Activated T-helper 1 cell treated with anti-CD3 and anti-CD28 coated beads, Interleukin-12 subunit alpha, Interleukin-12 subunit beta, Interleukin-2, Interleukin-4 antibody, amounts not matched to agents 30 ng/mL and 10 ng/mL and 1 ng/mL, durations not matched to agents 14 hours and 24 hours and 36 hours (primary cell): Measurements from ENCODE around the gene RAB3D. TPM values are rescaled to one million over a fixed set of nuclear protein-coding genes. Genes with fewer than 3 reads are reported as not detected.

Experiments
- DNase-seq: peaks from one replicate; pipeline ENCODE4 v3.0.0; 2021; ENCODE audit warnings: low spot score
- H3K27ac Mint-ChIP-seq: one replicate; pipeline ENCODE4 v1.8.0; 2021; ENCODE audit warnings: mild to moderate bottlenecking, mixed read lengths
- H3K27me3 Mint-ChIP-seq: one replicate; pipeline ENCODE4 v1.8.0; 2022; ENCODE audit warnings: mild to moderate bottlenecking, moderate library complexity, mixed read lengths; ENCODE audit not compliant: insufficient read depth
- H3K36me3 Mint-ChIP-seq: one replicate; pipeline ENCODE4 v1.8.0; 2021; ENCODE audit warnings: low read depth, mixed read lengths
- H3K4me1 Mint-ChIP-seq: one replicate; pipeline ENCODE4 v1.8.0; 2021; ENCODE audit warnings: low read depth, mixed read lengths
- H3K4me3 Mint-ChIP-seq: one replicate; pipeline ENCODE4 v1.8.0; 2021; ENCODE audit warnings: mild to moderate bottlenecking, moderate library complexity, mixed read lengths
- H3K9me3 Mint-ChIP-seq: one replicate; pipeline ENCODE4 v1.8.0; 2021; ENCODE audit warnings: mixed read lengths
- intact Hi-C: fragments of 100-400 bp; cut with micrococcal nuclease; formaldehyde crosslinking; loops from one replicate; pipeline ENCODE4 v1.15.1; 2024
- total RNA-seq: library from RNA; stranded (reverse); gene quantifications from 2 replicates; pipeline ENCODE4 v1.2.3, GENCODE V29; 2022

The RAB3D gene
- total RNA-seq, 1 donor from 2014 or later: 6.9 TPM

- no peak for DNase-seq
- H3K9me3 Mint-ChIP-seq: no peaks in the 10 kb centered on the region
- H3K4me1 Mint-ChIP-seq: peaks cover 41% of the 10 kb centered on the region
- H3K27me3 Mint-ChIP-seq: no peaks in the 10 kb centered on the region
- intact Hi-C loops: no loop called here
- H3K27ac Mint-ChIP-seq: peak overlapping the region; percentile 88
- H3K4me3 Mint-ChIP-seq: peak overlapping the region; percentile 66
- H3K36me3 Mint-ChIP-seq: peaks cover 19% of the 10 kb centered on the region
Observed at GRCh38 chr19:11377237-11377636, 37.8 kb upstream of the RAB3D start.

DNA sequence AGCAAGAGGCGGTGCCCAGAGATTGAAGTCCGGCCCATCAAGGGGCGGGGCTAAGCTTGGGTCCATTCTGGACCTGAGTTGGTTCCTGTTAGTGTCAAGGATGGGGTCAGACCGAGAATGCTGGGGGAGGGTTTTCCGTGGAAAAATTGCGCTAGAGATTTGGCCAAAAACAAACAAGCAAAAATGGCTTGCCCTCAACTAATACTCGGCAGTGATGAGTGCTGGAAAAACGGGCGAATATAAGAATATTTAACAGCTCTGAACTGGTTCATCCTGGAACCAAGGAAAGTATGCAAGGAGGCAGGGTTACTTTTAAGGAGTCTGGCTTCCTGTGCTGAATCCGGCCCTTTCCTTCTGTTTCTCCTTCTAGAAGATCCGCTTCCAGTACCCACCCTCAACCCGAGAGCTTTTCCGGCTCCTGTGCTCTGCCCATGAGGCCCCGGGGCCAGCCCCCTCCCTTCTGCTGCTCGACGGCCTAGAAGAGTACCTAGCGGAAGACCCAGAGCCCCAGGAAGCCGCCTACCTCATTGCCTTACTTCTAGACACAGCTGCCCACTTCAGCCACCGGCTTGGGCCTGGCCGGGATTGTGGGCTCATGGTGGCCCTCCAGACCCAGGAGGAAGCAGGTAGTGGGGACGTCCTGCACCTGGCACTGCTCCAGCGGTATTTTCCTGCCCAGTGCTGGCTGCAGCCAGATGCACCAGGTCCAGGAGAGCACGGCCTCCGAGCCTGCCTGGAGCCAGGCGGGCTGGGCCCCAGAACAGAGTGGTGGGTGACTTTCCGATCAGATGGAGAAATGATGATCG lies 35.9 kb upstream of the RAB3D start:
- Mint-ChIP-seq H3K27ac (no peak overlapping the region), H3K27me3 (no peaks in the 10 kb centered on the region), H3K9me3 (no peaks in the 10 kb centered on the region), H3K4me3 (no peak overlapping the region), H3K4me1 (peaks cover 39% of the 10 kb centered on the region), H3K36me3 (peaks cover 19% of the 10 kb centered on the region)
- peak; percentile 75 for DNase-seq
- intact Hi-C loops: loop anchor here (1.0 to 2.0 kb wide), 6 partner anchors 20 to 222 kb away; partner anchors contain the start of genes ECSIT, ODAD3, PLPPR2 and PRKCSH

DNA sequence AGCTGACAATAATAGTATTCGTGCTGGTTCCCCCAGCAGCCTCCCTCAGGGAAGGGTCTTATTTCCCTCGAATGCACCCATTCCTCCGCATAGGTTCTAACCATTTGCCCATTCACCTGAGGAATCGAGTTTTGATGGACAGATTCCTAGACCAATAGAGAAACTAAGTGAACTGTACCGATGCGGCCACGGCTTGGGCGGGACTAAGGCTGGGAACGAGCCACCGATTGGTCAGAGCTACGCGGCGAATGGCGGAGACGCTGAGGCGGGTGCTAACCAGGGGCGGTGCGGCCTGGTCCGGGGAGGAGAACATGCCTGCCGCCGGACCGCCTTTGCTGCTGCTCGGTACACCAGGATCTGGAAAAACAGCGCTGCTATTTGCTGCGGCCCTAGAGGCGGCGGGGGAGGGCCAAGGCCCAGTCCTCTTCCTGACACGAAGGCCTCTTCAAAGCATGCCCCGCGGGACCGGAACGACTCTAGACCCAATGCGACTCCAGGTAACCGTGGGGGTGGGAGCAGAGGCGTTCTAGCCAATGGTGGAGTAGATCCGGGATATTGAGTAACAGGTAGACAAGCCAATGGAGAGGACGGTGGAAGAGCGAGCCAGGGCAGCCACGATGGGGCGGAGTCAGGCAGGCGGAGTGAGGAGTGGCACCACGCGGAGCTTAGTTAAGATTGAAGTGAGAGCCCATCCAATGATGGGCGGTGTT lies 35.1 kb upstream of the RAB3D start, which contains the start of gene SWSAP1:
Gene SWSAP1, plus strand, starts transcription at position 234 of the 710 bp plus-strand sequence. Its CDS starts 15 bp downstream, at position 249.
- no peaks in the 10 kb centered on the region for H3K27me3 Mint-ChIP-seq
- H3K4me1 Mint-ChIP-seq: peaks cover 31% of the 10 kb centered on the region
- intact Hi-C loops: loop anchor here (1.0 to 2.0 kb wide), 8 partner anchors 19 to 223 kb away; partner anchors contain the start of genes CCDC159, ECSIT, ODAD3 and PLPPR2
- peaks cover 16% of the 10 kb centered on the region for H3K36me3 Mint-ChIP-seq
- no peaks in the 10 kb centered on the region for H3K9me3 Mint-ChIP-seq
- peak; percentile 97 for DNase-seq
- H3K27ac Mint-ChIP-seq: no peak within 1 kb of the TSS
- H3K4me3 Mint-ChIP-seq: no peak within 1 kb of the TSS

DNA sequence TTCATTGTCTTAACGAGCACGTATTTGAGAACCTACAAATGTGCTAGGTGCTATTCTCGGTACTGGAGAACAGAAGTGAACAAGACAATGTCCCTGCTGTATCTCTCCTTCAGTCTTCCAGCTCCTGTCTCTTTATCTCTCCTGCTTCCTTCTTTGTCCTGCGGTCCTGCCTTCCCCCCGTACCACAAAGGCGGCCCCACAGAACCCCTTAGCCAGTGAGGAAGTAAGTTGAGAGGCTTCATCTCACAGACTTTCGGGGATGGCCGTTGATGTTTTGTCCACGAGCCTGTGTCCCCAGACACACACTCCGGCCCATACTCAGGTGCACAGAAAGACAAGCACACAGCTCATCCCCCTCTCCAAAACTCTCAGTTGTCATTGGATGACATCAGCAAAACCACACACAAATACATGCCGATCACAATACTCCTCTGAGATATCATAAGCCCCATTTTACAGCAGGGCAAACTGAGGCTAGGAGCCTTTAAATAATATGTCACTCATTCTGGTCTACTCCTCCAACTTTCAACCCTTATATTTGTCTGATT lies 34.5 kb upstream of the RAB3D start:
- no peak overlapping the region for H3K27ac Mint-ChIP-seq
- H3K4me1 Mint-ChIP-seq: peaks cover 30% of the 10 kb centered on the region
- intact Hi-C loops: loop anchor here (1.0 to 2.0 kb wide), 4 partner anchors 28 to 219 kb away; partner anchors contain the start of genes CCDC159, SPC24, TMEM205 and ZNF653
- no peaks in the 10 kb centered on the region for H3K27me3 Mint-ChIP-seq
- no peaks in the 10 kb centered on the region for H3K9me3 Mint-ChIP-seq
- no peak for DNase-seq
- H3K36me3 Mint-ChIP-seq: peaks cover 19% of the 10 kb centered on the region
- H3K4me3 Mint-ChIP-seq: no peak overlapping the region

GRCh38 chr19:11373166-11373884 lies 33.9 kb upstream of the RAB3D start:
- H3K4me1 Mint-ChIP-seq: peaks cover 24% of the 10 kb centered on the region
- no peak overlapping the region for H3K27ac Mint-ChIP-seq
- H3K4me3 Mint-ChIP-seq: peak overlapping the region; percentile 1
- peaks cover 18% of the 10 kb centered on the region for H3K36me3 Mint-ChIP-seq
- H3K27me3 Mint-ChIP-seq: no peaks in the 10 kb centered on the region
- intact Hi-C loops: no loop called here
- H3K9me3 Mint-ChIP-seq: no peaks in the 10 kb centered on the region
- DNase-seq: no peak

DNA sequence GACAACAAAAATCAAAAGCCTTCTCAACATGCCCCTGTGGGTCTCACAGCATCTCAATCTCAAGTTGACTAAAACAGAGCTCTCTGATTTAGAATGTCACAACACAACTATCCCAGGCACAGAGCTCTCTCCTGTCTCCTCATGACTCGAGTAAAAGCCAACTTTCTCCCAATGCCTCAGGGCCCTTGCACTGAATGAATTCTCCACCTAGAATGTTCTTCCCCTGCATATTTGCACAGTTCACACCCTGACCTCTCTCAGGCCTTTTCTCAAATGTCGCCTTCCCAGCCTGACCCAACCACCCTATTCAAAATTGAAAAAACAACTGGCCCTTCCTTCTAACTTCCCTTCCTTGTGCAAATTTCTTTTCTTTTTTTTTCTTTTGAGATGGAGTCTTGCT lies 31.3 kb upstream of the RAB3D start:
- Mint-ChIP-seq H3K9me3 (no peaks in the 10 kb centered on the region), H3K4me1 (peaks cover 8% of the 10 kb centered on the region), H3K4me3 (no peak overlapping the region), H3K27ac (no peak overlapping the region), H3K27me3 (no peaks in the 10 kb centered on the region), H3K36me3 (peaks cover 9% of the 10 kb centered on the region)
- DNase-seq: no peak
- intact Hi-C loops: no loop called here

- Mint-ChIP-seq H3K4me3 (no peak overlapping the region), H3K36me3 (peaks cover 7% of the 10 kb centered on the region), H3K27ac (no peak overlapping the region), H3K27me3 (no peaks in the 10 kb centered on the region), H3K4me1 (no peaks in the 10 kb centered on the region), H3K9me3 (no peaks in the 10 kb centered on the region)
- no peak for DNase-seq
- intact Hi-C loops: no loop called here
Observed at GRCh38 chr19:11367528-11367927, 28.1 kb upstream of the RAB3D start.

DNA sequence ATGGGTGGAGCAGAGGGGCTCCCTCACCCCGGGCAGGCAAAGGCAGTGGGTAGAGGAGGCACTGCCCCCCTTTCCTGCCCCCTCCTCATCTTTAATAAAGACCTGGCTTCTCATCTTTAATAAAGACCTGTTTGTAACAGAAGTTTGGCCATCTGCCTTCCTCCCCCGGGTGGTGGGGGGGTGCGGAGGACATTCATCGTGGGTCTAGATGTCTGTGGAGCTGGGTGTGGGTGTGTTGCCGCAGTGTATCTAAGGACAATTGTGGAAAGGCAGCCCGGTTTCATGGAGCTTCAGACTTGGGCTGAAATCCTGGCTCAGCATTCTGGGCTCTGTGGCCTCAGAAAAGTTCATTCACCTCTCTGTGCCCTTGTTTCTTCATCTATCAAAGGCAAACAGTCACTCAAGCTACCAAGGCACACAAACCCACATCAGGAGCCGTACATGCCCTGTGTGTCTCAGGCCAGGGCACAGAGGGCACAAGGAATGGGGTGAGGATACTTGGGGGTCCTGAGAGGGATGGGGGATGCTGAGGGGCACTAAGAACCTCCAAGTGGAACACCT lies 26.2 kb upstream of the RAB3D start:
- Mint-ChIP-seq H3K4me3 (no peak overlapping the region), H3K27me3 (no peaks in the 10 kb centered on the region), H3K9me3 (no peaks in the 10 kb centered on the region), H3K36me3 (peaks cover 7% of the 10 kb centered on the region), H3K4me1 (no peaks in the 10 kb centered on the region), H3K27ac (no peak overlapping the region)
- intact Hi-C loops: no loop called here
- no peak for DNase-seq

DNA sequence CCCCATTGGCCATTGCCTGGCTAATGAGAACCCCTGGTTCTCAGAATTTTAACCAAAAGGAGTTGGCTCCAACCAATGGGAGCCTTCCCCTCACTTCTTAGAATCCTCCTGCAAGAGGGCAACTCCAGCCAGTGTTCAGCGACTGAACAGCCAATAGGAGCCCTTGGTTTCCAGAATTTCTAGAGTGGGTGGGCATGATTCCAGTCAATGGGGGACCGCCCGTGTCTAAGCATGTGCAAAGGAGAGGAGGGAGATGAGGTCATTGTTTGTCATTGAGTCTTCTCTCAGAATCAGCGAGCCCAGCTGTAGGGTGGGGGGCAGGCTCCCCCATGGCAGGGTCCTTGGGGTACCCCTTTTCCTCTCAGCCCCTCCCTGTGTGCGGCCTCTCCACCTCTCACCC lies 25.5 kb upstream of the RAB3D start:
- DNase-seq: no peak
- intact Hi-C loops: no loop called here
- H3K36me3 Mint-ChIP-seq: peaks cover 7% of the 10 kb centered on the region
- no peak overlapping the region for H3K4me3 Mint-ChIP-seq
- no peaks in the 10 kb centered on the region for H3K27me3 Mint-ChIP-seq
- H3K9me3 Mint-ChIP-seq: no peaks in the 10 kb centered on the region
- H3K4me1 Mint-ChIP-seq: no peaks in the 10 kb centered on the region
- no peak overlapping the region for H3K27ac Mint-ChIP-seq

- H3K4me3 Mint-ChIP-seq: no peak overlapping the region
- no peak overlapping the region for H3K27ac Mint-ChIP-seq
- H3K9me3 Mint-ChIP-seq: no peaks in the 10 kb centered on the region
- intact Hi-C loops: no loop called here
- DNase-seq: no peak
- H3K36me3 Mint-ChIP-seq: peaks cover 7% of the 10 kb centered on the region
- H3K27me3 Mint-ChIP-seq: no peaks in the 10 kb centered on the region
- no peaks in the 10 kb centered on the region for H3K4me1 Mint-ChIP-seq
Observed at GRCh38 chr19:11364296-11364904, 24.9 kb upstream of the RAB3D start.

GRCh38 chr19:11363881-11364280 lies 24.4 kb upstream of the RAB3D start:
- Mint-ChIP-seq H3K27me3 (no peaks in the 10 kb centered on the region), H3K4me1 (no peaks in the 10 kb centered on the region)

More at GRCh38 chr19:11363881-11364280, 24.4 kb upstream of the RAB3D start:
- Mint-ChIP-seq H3K27ac (no peak overlapping the region), H3K36me3 (peaks cover 3% of the 10 kb centered on the region), H3K9me3 (no peaks in the 10 kb centered on the region), H3K4me3 (no peak overlapping the region)
- DNase-seq: no peak
- intact Hi-C loops: no loop called here
